Measurements from ENCODE around the gene GCFC2.

Gene GCFC2

GRCh38 chr2:75710577-75711253 lies at the start of gene GCFC2:
Gene GCFC2, minus strand, starts transcription at chr2:75710915. Its CDS starts 60 bp downstream, at chr2:75710855.
- peak; percentile 32 for TF ChIP-seq CTCF (conservative IDR thresholded peaks at IDR 0.05; ENCODE audit: low read depth, low read length)
- H3K4me3 ChIP-seq (ENCODE audit: low read length) = peak within 1 kb of the TSS; percentile 71
- no peak for DNase-seq (ENCODE audit: low read depth)

- no peak for DNase-seq (ENCODE audit: low read depth)
- TF ChIP-seq CTCF (conservative IDR thresholded peaks at IDR 0.05; ENCODE audit: low read depth, low read length) = no peak
- H3K4me3 ChIP-seq (ENCODE audit: low read length) = no peak overlapping the region
These were observed 42.1 kb upstream of the GCFC2 start for GRCh38 chr2:75752828-75753227.

GRCh38 chr2:75751824-75752468 lies 41.2 kb upstream of the GCFC2 start:
- no peak overlapping the region for H3K4me3 ChIP-seq (ENCODE audit: low read length)
- DNase-seq (ENCODE audit: low read depth) = no peak
- TF ChIP-seq CTCF (conservative IDR thresholded peaks at IDR 0.05; ENCODE audit: low read depth, low read length) = no peak

- no peak for TF ChIP-seq CTCF (conservative IDR thresholded peaks at IDR 0.05; ENCODE audit: low read depth, low read length)
- no peak for DNase-seq (ENCODE audit: low read depth)
- H3K4me3 ChIP-seq (ENCODE audit: low read length) = no peak overlapping the region
These were observed 40.6 kb upstream of the GCFC2 start for GRCh38 chr2:75751360-75751759.

GRCh38 chr2:75737961-75738360 lies 27.2 kb upstream of the GCFC2 start:
- H3K4me3 ChIP-seq (ENCODE audit: low read length) = no peak overlapping the region
- no peak for DNase-seq (ENCODE audit: low read depth)
- TF ChIP-seq CTCF (conservative IDR thresholded peaks at IDR 0.05; ENCODE audit: low read depth, low read length) = no peak

- H3K4me3 ChIP-seq (ENCODE audit: low read length) = no peak overlapping the region
- DNase-seq (ENCODE audit: low read depth) = no peak
- TF ChIP-seq CTCF (conservative IDR thresholded peaks at IDR 0.05; ENCODE audit: low read depth, low read length) = no peak
These were observed 25.6 kb upstream of the GCFC2 start for GRCh38 chr2:75736276-75736675.

GRCh38 chr2:75729861-75730260 lies 19.1 kb upstream of the GCFC2 start:
- DNase-seq (ENCODE audit: low read depth) = no peak
- peak; percentile 51 for TF ChIP-seq CTCF (conservative IDR thresholded peaks at IDR 0.05; ENCODE audit: low read depth, low read length)
- H3K4me3 ChIP-seq (ENCODE audit: low read length) = no peak overlapping the region
